CD4-positive, alpha-beta T cell treated with Interleukin-6 at 100 ng/mL for 8 hours (primary cell): ENCODE results near the gene MAGEB10.
"Not testable (repeated sequence)": the region's sequence is repeated elsewhere in the genome, so short reads cannot be mapped to it uniquely, and the experiment has no call there.

Source experiments
- DNase-seq: peaks from one replicate; pipeline ENCODE4 v3.0.0-alpha.2; 2020; ENCODE audit warnings: mixed read lengths, low spot score

MAGEB10 gene

GRCh38 chrX:27807690-27808089 lies at the start of gene MAGEB10:
TSS of gene MAGEB10 (plus strand) at chrX:27807990. CDS start at chrX:27821307, 13,317 bp downstream.
- no peak for DNase-seq

- no peak for DNase-seq
Measured at GRCh38 chrX:27765718-27766117, 42.1 kb upstream of the MAGEB10 start.

GRCh38 chrX:27767387-27767786 lies 40.4 kb upstream of the MAGEB10 start:
- DNase-seq: no peak

- DNase-seq: no peak
Measured at GRCh38 chrX:27775984-27776383, 31.8 kb upstream of the MAGEB10 start.

- DNase-seq: no peak
Measured at GRCh38 chrX:27796640-27797257, 11.0 kb upstream of the MAGEB10 start.

GRCh38 chrX:27797575-27797974 lies 10.2 kb upstream of the MAGEB10 start:
- DNase-seq: no peak

- no peak for DNase-seq
Measured at GRCh38 chrX:27808226-27808625, 436 bp downstream of the MAGEB10 start.

- not testable (repeated sequence) for DNase-seq
Measured at GRCh38 chrX:27808991-27809859, 1.4 kb downstream of the MAGEB10 start.

- no peak for DNase-seq
Measured at GRCh38 chrX:27815209-27815608, 7.4 kb downstream of the MAGEB10 start.

GRCh38 chrX:27823812-27824211 lies 16.0 kb downstream of the MAGEB10 start:
- no peak for DNase-seq

- DNase-seq: no peak
Measured at GRCh38 chrX:27838185-27838584, 30.4 kb downstream of the MAGEB10 start.

GRCh38 chrX:27840881-27841280 lies 33.1 kb downstream of the MAGEB10 start:
- no peak for DNase-seq

- DNase-seq: no peak
Measured at GRCh38 chrX:27842859-27843258, 35.1 kb downstream of the MAGEB10 start.

GRCh38 chrX:27860337-27860736 lies 52.5 kb downstream of the MAGEB10 start:
- no peak for DNase-seq

GRCh38 chrX:27863809-27864208 lies 56.0 kb downstream of the MAGEB10 start:
- no peak for DNase-seq
